ENCODE results near the gene RPL28. TPM values are rescaled to one million over a fixed set of nuclear protein-coding genes. Genes with fewer than 3 reads are reported as not detected.

The RPL28 gene
- total RNA-seq, 1 donor from 2014 or later = 1,017 TPM

DNA sequence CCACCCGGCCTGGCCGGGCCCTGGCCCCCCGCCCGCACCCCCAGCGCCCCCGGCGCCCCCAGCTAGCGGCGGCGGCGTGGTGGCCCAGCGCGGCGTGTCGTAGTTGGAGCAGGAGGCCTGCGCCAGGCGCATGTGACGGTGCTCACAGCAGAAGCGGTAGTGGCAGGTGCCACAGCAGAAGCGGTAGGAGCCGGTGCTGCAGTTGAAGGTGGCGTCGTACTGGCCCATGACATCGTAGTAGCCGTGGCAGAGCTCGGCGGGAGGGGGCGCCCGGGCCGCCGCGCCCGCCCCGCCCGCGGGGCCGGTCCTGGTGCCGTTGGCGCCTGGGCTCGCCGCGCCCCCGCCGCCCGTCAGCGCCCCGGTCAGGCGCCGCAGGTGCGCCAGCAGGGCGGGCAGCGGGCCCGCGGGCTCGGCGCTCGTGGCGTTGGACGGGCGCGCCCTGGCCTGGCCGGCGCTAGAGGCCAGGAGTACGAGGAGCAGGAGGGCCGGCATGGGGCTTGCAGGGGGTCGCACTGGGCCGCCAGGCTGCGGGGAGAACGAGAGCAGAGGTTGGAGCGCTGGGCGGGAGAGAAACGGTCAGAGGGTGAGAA lies 56.7 kb downstream of the RPL28 start:
- H3K9me3 Mint-ChIP-seq = peaks cover 11% of the 10 kb centered on the region
- Histone ChIP-seq H3K4me2 (peak overlapping the region; percentile 68), H3K9ac (no peak overlapping the region), H3K27ac (no peak overlapping the region), H3K79me2 (ENCODE audit: low read depth) (no peaks in the 10 kb centered on the region), H3F3A (ENCODE audit: low read depth) (peaks cover 32% of the 10 kb centered on the region), H3K27me3 (peaks cover 100% of the 10 kb centered on the region), H3K4me1 (peaks cover 5% of the 10 kb centered on the region), H3K36me3 (no peaks in the 10 kb centered on the region), H3K9me3 (ENCODE audit: low read depth) (no peaks in the 10 kb centered on the region), H4K20me1 (ENCODE audit: low read depth) (peaks cover 40% of the 10 kb centered on the region), H2AFZ (replicated peaks) (no peak overlapping the region), H3K4me3 (peak overlapping the region; percentile 9)
- TF ChIP-seq, protein P1, sequence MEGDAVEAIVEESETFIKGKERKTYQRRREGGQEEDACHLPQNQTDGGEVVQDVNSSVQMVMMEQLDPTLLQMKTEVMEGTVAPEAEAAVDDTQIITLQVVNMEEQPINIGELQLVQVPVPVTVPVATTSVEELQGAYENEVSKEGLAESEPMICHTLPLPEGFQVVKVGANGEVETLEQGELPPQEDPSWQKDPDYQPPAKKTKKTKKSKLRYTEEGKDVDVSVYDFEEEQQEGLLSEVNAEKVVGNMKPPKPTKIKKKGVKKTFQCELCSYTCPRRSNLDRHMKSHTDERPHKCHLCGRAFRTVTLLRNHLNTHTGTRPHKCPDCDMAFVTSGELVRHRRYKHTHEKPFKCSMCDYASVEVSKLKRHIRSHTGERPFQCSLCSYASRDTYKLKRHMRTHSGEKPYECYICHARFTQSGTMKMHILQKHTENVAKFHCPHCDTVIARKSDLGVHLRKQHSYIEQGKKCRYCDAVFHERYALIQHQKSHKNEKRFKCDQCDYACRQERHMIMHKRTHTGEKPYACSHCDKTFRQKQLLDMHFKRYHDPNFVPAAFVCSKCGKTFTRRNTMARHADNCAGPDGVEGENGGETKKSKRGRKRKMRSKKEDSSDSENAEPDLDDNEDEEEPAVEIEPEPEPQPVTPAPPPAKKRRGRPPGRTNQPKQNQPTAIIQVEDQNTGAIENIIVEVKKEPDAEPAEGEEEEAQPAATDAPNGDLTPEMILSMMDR (IDR thresholded peaks at IDR 0.05) = no peak
- TF ChIP-seq EZH2phosphoT487 (IDR thresholded peaks at IDR 0.05) (no peak), EZH2 (IDR thresholded peaks at IDR 0.05) (no peak)
- H3K4me3 Mint-ChIP-seq = peak overlapping the region; percentile 71
- peaks cover 26% of the 10 kb centered on the region for H3K4me1 Mint-ChIP-seq
- no peaks in the 10 kb centered on the region for H3K36me3 Mint-ChIP-seq
- H3K27me3 Mint-ChIP-seq (ENCODE audit: insufficient read depth, low read depth) = peaks cover 41% of the 10 kb centered on the region
- DNase-seq (ENCODE audit: low spot score) = peak; percentile 48
- H3K27ac Mint-ChIP-seq = no peak overlapping the region

DNA sequence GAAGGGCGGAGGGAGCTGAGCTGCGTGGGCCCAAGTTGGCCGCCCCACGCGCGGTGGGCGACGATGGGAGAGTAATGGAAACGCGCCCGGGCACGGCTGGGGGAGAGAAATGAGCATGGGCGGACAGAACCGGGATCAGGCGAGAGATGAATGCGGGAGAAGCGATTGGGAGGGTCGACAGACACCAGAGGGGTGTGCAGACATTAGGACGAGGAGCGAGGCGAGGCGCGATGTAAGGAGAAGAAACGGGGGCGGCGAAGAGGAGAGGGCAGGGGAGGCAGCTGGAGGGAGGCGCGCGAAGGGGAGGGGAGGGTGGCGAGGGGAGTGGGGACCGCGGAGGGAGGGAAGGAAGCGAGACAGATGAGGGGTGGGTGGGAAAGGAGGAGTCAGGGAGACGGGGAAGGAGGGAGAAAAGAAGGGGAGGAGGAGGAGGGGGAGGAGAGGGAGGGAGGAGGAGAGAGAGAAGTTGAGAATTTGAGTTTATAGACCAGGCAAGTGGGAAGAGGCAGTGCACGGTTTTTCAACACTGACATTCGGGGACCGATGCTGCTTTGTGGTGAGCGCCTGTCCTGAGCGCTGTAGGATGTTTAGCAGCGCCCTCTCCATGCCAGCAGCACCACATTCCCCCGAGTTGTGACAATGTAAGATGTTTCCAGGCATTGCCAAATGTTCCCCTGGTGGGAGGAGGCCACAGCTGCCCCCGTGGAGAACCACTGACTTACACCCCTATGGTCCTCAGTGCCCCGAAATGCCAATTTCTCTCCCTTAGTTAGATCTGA lies 57.5 kb downstream of the RPL28 start, which contains the start of gene SHISA7:
Gene SHISA7, minus strand, starts transcription at position 256 of the 779 bp plus-strand sequence. CDS start 437 bp downstream, outside the sequence.
- H3K36me3 Mint-ChIP-seq = no peaks in the 10 kb centered on the region
- peaks cover 100% of the 10 kb centered on the region for H3K27me3 ChIP-seq
- H3K27ac ChIP-seq = no peak within 1 kb of the TSS
- no peaks in the 10 kb centered on the region for H3K9me3 ChIP-seq (ENCODE audit: low read depth)
- peaks cover 36% of the 10 kb centered on the region for H3K27me3 Mint-ChIP-seq (ENCODE audit: insufficient read depth, low read depth)
- no peak within 1 kb of the TSS for H2AFZ ChIP-seq (replicated peaks)
- H3K27ac Mint-ChIP-seq = no peak within 1 kb of the TSS
- peak within 1 kb of the TSS; percentile 77 for H3K4me3 Mint-ChIP-seq
- H3K4me1 Mint-ChIP-seq = peaks cover 26% of the 10 kb centered on the region
- peaks cover 33% of the 10 kb centered on the region for H4K20me1 ChIP-seq (ENCODE audit: low read depth)
- H3K4me1 ChIP-seq = peaks cover 5% of the 10 kb centered on the region
- peaks cover 36% of the 10 kb centered on the region for H3F3A ChIP-seq (ENCODE audit: low read depth)
- H3K4me2 ChIP-seq = peak within 1 kb of the TSS; percentile 68
- H3K79me2 ChIP-seq (ENCODE audit: low read depth) = no peaks in the 10 kb centered on the region
- peaks cover 11% of the 10 kb centered on the region for H3K9me3 Mint-ChIP-seq
- H3K9ac ChIP-seq = no peak within 1 kb of the TSS
- H3K4me3 ChIP-seq = peak within 1 kb of the TSS; percentile 9
- peak; percentile 48 for DNase-seq (ENCODE audit: low spot score)
- H3K36me3 ChIP-seq = no peaks in the 10 kb centered on the region
- TF ChIP-seq, protein P1 (IDR thresholded peaks at IDR 0.05) = peak; percentile 4
- TF ChIP-seq EZH2phosphoT487 (IDR thresholded peaks at IDR 0.05) (no peak), EZH2 (IDR thresholded peaks at IDR 0.05) (peak; percentile 69)

DNA sequence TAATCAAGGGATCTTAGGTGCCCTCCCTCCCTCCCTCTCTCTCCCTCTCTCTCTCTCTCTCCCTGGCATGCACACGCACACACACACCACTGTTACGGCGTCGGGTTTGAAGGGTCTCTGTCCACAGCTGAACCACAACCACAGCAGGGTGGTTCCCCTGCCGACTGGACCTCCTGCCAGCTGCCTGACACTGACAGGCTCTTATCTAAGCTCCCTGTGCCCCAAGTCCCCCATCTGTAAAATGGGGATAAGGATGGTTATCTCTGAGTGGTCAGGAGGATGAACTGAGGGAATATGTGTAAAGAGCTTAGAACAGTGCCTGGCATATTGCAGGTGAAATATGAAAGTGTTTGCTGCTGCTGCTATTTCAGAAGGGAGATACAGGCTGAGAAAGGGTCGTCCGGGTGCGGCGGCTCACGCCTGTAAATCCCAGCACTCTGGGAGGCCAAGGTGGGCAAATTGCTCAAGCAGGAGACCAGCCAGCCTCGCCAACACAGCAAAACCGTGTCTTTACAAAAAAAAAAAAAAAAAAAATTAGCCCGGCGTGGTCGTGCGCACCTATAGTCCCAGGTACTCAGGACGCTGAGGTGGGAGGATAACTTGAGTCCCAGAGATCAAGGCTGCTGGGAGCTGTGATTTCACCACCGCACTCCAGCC lies 58.2 kb downstream of the RPL28 start:
- H3K27me3 Mint-ChIP-seq (ENCODE audit: insufficient read depth, low read depth) = peaks cover 31% of the 10 kb centered on the region
- peak overlapping the region; percentile 76 for H3K4me3 Mint-ChIP-seq
- peaks cover 99% of the 10 kb centered on the region for H3K27me3 ChIP-seq

More for the DNA sequence above, 58.2 kb downstream of the RPL28 start:
- Histone ChIP-seq H3F3A (ENCODE audit: low read depth) (peaks cover 36% of the 10 kb centered on the region), H3K4me3 (no peak overlapping the region), H4K20me1 (ENCODE audit: low read depth) (peaks cover 31% of the 10 kb centered on the region), H3K9me3 (ENCODE audit: low read depth) (no peaks in the 10 kb centered on the region), H2AFZ (replicated peaks) (no peak overlapping the region), H3K36me3 (no peaks in the 10 kb centered on the region), H3K4me2 (no peak overlapping the region), H3K27ac (no peak overlapping the region), H3K4me1 (peaks cover 5% of the 10 kb centered on the region), H3K9ac (no peak overlapping the region), H3K79me2 (ENCODE audit: low read depth) (no peaks in the 10 kb centered on the region)
- Mint-ChIP-seq H3K36me3 (no peaks in the 10 kb centered on the region), H3K4me1 (peaks cover 26% of the 10 kb centered on the region), H3K27ac (no peak overlapping the region), H3K9me3 (peaks cover 9% of the 10 kb centered on the region)
- DNase-seq (ENCODE audit: low spot score) = no peak
- TF ChIP-seq, protein P1 (IDR thresholded peaks at IDR 0.05) = no peak
- TF ChIP-seq EZH2 (IDR thresholded peaks at IDR 0.05) = peak; percentile 54
- no peak for TF ChIP-seq EZH2phosphoT487 (IDR thresholded peaks at IDR 0.05)
